GM18517 (cell line): ENCODE measurements around the gene THEM4.
"Not testable (repeated sequence)": the region's sequence is repeated elsewhere in the genome, so short reads cannot be mapped to it uniquely, and the experiment has no call there.

Experiments used
- ATAC-seq: cut with Tn5 transposase; IDR thresholded peaks from one replicate; pipeline ENCODE4 v1.9.1; 2021; ENCODE audit warnings: mild to moderate bottlenecking, moderate library complexity; ENCODE audit not compliant: unreplicated experiment

The THEM4 gene

DNA sequence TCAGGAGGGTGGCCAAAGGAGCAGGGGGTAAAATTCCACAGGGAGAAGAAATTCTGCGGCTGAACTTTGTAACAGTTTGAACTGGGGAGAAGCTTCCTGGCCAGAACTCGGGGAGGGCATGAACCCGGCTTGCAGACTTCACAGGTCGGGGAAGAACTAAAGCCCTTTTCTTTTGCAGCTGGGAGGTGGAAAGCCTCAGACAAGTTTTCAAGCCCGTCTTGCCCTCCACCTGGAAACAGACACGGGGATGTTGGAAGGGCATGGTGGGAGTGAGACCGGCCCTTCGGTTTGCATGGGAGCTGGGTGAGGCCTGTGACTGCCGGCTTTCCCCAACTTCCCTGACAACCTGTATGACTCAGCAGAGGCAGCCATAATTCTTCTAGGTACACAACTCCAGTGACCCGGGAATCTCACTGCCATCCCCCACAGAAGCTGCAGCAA lies 11.3 kb downstream of the THEM4 start:
- no peak for ATAC-seq

DNA sequence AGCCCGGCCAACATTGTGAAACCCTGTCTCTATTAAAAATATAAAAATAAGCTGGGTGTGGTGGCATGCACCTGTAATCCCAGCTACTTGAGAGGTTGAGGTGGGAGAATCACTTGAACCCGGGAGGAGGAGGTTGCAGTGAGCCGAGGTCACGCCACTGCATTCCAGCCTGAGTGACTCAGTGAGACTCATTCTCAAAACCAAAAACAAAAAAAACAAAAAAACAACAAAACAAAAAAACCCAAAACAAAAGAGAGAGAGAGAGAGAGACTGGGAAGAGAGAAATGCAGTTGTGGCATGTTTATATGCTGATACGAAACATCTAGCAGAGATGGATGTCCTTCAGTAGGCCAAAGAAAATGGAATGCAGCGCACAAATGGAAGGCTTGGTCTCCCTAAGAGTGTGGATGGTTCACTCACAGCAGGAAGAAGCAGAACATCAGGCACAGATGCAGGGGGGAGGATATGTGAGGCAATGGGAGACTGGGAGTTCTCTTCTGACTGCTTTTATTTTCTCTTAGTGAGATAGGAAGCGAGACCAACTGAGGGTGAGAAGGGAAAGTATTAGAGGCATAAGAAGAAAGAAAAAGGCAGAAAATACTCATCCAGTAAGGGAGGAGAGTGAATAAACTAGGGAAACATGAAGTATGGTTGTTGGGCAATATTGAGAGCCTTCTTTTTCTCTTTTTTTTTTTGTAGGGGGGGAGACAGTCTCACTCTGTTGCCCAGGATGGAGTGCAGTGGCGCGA lies 16.0 kb downstream of the THEM4 start:
- ATAC-seq = no peak

DNA sequence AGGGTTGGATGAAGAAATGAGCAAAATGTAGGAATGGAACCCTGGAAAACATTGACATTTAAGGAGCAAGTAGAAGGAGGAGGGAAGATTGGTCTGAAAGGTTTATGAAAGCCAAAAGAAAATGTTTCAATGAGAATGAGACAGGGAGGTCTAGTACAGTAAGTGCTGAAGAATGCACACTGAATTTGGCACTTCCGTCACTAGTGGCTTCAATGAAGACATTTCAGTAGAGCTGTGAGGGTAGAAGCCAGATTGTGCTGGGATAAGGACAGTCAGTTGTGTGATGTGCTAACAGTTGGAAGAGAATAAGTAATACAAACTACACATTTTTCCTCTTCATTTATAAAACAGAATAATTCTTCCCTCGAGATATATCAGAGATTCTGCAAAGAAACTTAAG lies 17.1 kb downstream of the THEM4 start:
- no peak for ATAC-seq

DNA sequence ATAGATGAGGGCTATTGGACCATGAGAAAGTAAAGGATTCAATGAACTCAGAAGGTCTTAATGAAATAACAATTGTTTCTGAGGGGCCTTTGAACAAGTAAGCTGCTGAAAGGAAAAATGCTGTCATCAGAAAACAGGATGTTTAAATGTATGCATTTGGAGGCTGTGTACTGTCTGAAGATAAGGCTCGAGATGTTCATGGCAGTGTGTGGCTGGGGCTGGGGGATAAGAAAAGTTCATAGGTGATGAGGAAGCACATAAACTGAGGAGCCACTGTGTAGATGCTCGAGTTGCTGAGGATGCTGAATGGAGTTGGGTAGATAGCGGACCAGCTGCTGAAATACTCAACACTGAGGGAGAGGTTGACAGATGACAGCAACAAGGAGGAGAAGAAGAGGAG lies 17.8 kb downstream of the THEM4 start:
- ATAC-seq = no peak

DNA sequence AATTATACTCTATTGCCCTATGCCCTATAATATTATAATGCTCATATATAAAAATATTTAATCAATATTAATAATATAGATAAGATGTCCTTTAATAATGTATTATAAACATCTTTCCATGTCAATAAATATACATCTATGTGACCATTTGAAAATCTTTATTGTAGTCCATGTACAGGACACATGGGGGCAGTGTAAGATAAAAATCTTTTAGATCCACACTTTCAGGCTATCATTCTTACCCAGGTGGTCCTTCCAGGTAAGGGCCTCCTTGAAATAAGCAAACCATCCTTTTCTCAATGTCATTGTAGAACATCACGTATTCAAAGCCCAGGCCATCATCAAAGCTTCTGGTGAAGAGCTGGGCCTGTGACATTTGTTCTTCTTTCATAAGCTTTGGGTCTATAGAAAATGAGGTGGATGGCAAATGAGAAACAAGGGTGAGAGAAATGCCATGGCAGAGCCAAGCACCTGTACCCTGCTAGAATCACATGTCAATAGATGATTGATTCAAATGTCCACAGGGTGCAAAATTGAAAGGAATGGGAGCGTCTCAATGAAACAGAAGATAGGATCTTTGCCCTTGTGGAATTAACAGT lies 20.2 kb downstream of the THEM4 start:
- ATAC-seq = no peak

DNA sequence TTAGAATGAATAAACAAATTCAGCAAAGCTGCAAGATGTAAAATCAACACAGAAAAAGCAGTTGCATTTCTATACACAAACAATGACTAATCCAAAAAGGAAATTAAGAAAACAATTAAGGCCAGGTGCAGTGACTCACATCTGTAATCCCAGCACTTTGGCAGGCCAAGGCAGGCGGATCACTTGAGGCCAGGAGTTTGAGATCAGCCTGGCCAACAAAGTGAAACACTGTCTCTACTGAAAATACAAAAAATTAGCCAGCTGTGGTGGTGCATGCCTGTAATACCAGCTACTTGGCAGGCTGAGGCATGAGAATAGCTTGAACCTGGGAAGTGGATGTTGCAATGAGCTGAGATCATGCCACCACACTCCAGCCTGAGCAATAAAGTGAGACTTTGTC lies 22.3 kb downstream of the THEM4 start:
- ATAC-seq = no peak

DNA sequence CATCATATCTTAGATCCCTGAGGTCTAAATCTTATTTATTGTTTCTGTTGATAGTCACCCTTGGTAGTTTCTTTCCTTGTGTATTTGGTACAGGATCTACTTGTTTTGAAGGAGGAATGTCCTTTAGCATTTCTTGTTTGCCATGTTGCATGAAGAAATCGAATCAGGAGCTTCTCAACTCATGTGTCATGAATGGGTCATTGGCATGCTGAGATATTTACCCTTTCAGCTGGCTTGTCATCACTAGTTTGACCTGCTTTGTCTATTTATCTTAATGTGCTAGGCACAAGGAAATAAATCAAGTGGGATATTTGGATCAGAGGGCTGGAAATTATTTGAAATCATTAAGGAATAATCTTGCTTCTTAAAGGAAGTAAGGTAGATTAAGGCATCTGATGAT lies 23.8 kb downstream of the THEM4 start:
- ATAC-seq = no peak

DNA sequence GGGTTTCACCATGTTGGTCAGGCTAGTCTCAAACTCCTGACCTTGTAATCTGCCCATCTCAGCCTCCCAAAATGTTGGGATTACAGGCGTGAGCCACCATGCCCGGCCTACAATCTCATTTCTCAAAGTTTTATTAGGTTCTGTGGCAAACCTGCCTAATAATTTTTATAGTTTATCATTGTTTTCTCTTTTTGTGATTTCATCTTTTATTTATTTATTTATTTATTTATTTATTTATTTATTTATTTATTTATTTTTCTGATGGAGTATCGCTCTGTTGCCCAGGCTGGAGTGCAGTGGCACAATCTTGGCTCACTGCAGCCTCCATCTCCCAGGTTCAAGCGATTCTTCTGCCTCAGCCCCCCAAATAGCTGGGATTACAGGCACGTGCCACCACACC lies 24.4 kb downstream of the THEM4 start:
- not testable (repeated sequence) for ATAC-seq

DNA sequence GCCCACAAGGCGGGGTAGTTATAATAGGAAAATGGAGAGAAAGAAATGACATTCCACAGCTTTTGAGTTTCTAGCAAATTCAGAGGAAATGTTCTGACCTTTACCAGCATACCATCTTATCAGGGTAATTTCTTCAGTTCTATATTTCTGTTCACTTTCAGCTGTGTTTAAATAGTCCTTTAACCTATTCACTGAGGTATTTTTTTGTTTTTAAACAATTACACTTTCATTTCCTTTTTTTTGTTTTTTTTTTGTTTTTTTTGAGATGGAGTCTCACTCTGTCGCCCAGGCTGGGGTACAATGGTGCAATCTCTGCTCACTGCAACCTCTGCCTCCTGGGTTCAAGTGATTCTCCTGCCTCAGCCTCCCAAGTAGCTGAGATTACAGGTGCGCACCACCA lies 24.9 kb downstream of the THEM4 start:
- ATAC-seq = not testable (repeated sequence)

DNA sequence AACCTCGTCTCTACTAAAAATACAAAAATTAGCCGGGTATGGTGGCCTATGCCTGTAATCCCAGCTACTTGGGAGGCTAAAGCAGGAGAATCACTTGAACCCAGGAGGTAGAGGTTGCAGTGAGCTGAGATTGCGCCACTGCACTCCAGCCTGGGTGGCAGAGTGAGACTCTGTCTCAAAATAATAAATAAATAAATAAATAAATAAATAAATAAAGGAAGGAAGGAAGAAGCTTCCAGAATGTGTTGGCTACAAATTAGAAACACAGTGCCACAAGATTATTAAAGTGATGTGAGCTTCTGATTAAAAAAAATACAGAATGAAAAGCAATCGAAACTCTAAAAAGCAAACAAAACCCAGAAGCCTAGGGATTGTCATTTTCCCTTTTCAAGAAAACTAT lies 25.4 kb downstream of the THEM4 start:
- ATAC-seq = not testable (repeated sequence)

DNA sequence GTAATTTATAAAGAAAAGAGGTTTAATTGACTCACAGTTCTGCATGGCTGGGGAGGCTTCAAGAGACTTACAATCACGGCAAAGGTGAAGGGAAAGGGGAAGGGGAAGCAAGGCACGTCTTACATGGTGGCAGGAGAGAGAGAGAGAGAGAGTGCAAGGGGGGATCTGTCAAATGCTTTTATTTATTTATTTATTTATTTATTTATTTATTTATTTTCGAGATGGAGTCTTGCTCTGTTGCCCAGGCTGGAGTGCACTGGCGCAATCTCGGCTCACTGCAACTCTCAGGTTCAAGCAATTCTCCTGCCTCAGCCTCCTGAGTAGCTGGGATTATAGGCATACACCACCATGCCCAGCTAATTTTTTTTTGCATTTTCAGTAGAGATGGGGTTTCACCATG lies 26.4 kb downstream of the THEM4 start:
- not testable (repeated sequence) for ATAC-seq

DNA sequence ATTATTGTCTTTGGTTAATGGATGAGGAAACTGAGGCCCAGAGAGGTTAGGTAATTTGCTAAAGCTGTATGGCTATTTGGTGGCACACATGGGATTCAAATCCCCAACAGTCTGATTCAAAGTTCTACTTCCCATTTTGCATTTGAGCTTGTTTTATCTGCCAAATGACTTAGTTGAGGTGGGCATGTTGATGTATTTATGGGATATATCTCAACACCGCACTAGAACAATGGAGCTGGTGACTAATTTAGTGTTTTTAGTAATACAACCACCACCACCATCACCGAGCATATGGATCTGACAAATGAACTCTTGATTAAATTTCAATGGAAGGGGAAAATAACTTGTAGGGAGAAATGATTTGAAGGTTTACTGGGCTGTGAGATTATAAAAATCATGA lies 26.8 kb downstream of the THEM4 start:
- no peak for ATAC-seq

DNA sequence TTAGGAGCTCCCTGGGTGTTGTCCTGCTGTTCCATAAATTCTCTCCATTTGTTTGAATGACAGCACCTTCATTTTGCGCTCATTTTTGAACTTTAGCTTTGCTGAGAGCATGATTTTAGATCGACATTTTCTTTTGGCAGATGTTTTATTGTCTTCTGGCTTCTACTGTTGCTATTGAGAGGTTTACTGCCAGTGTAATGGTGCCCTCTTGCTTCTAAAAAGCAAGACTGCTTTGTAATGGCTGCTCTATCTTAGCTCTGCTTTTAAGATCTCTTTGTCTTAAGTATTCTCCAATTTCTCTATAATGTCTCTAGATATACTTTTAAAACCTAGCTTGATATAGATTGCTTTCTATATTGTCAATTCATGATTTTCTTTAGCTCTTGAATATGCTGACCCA lies 27.8 kb downstream of the THEM4 start:
- no peak for ATAC-seq

DNA sequence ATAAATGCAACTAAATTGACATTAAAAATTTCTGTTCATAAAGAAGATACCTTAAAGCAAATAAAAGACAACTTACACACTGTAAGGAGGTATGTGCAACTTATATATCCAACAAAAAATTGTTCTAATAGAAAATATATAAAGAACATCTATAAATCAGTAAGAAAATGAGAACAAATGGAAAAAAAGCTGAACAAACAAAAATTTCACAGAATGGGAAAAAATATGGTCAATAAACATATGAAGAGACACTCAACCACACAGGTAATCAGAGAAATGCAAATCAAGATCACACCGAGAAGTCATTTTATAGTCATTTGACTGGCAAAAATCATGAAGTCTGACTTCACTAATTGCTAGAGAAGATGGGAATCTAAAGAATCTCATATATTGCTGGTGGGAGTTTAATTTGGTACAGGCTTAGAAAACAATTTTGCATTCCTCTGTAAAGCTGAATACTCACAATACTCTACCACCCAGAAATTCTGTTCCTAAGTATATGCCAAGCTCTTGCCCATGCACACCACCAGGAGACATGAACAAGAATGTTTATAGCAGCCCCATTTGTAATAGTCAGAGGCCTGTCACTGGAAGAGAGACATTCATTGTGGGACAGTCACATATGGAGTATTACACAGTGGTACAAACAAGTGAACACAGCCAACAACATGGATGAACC lies 33.8 kb downstream of the THEM4 start:
- no peak for ATAC-seq

DNA sequence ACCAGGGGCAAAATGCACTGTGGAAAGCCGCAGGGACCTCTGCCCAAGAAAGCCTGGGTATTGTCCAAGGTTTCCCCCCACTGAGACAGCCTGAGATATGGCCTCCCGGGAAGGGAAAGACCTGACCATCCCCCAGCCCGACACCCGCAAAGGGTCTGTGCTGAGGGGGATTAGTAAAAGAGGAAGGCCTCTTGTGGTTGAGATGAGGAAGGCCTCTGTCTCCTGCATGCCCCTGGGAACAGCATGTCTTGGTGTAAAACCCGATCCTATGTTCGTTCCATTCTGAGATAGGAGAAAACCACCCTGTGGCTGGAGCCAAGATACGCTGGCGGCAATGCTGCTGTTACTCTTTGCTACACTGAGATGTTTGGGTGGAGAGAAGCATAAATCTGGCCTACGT lies 36.5 kb downstream of the THEM4 start:
- not testable (repeated sequence) for ATAC-seq

DNA sequence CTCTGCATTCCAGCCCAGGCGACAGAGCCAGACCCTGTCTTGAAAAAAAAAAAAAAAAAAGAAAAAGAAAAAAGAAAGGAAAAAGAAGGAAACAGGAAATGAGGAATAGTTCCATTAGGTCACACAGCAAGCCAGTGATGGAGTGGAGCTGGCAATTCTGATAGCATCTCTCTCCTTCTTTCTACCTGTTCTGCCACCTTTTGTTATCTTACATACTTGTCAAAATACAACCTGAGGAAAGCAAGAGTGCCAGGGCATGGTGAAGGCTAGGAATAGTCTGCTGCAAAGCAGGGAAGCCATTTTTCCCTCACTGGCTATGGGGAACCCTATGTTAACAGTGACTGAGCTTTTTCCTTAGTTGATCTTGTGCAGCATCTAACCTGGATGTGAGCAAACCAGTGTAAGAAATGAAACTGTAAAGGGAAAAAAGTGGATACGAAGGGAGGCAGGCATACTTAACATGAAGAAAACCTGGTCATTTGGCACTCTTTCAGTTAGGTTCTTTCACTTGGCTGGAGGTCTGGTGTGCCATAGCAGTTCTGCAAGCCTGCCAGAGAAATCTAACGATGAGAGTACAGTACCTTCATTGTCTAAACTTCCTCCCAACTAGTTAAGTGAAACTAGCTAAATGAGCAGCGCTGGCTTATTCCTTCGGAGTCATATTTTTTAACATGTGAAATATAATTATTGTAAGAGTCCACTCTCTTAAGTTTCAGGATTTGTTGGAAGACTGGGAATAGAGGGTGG lies 37.9 kb downstream of the THEM4 start:
- no peak for ATAC-seq

DNA sequence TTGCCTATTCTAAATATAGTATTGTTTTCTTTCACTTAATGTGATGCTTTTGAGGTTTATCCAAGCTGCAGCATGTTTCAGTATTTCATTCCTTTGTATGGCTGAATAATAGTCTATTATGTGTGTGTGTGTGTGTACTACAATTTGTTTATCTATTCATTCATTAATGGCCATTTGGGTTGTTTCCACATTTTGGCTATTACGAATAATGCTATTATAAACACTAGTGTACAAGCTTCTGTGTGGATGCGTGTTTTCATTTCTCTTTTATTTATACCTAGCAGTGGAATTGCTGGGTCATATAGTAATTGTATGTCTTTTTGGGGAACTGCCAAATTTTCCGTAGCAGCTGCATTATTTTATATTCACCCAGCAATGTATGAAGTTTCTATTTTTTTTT lies 40.8 kb downstream of the THEM4 start:
- ATAC-seq = no peak

DNA sequence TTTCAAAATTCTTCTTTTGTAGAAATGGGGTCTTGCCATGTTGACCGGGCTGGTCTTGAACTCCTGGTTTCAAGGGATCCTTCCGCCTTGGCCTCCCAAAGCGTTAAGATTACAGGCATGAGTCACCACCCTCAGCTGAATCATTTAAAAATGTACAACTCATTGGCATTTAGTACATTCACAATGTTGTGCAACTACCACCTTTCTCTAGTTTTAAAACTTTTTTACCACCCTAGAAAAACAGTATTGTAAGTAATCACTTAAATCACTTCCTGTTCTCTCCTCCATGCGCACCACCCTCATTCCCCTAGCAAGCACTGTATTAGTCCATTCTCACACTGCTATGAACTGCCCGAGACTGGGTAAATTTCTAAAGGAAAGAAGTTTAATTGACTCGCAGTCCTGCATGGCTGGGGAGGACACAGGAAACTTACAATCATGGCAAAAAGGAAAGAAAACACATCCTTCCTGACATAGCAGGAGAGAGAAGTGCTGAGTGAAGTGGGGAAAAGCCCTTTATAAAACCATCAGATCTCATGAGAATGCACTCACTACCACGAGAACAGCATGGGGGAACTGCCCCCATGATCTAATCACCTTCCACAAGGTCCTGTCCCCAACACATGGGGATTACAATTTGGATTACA lies 41.4 kb downstream of the THEM4 start:
- ATAC-seq = no peak

DNA sequence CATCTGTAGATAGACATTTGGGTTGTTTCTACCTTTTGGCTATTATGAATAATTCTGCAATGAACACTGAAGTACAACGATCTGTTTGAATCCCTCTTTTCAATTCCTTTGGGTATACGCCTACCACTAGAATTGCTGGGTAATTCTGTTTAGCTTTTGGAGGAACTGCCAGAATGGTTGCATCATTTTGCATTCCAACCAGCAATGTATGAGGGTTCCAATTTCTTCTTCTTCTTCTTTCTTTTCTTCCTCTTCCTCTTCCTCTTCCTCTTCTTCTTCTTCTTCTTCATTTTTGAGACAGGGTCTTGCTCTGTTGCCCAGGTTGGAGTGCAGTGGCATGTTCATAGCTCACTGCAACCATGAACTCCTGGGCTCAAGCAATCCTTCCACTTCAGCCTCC lies 42.0 kb downstream of the THEM4 start:
- ATAC-seq = no peak

DNA sequence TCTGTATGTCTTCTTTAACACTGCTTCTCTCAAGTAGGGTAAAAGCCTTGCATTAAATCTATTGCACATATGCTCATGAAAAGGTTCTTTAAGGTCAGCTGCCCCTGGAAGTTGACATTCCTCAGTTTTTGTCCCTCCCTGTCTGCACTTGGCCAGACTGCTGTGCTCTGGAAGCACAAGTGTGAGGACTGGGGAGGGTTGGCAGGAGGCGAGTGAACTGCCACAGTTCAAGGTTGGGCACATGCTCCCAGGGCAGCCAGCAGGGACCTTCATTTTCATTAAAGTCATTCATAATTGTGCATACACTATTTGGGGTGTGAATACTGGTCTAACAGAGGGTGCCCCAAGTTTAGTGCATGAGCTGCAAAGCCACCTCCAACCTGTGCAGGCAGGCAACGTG lies 44.9 kb downstream of the THEM4 start:
- no peak for ATAC-seq

DNA sequence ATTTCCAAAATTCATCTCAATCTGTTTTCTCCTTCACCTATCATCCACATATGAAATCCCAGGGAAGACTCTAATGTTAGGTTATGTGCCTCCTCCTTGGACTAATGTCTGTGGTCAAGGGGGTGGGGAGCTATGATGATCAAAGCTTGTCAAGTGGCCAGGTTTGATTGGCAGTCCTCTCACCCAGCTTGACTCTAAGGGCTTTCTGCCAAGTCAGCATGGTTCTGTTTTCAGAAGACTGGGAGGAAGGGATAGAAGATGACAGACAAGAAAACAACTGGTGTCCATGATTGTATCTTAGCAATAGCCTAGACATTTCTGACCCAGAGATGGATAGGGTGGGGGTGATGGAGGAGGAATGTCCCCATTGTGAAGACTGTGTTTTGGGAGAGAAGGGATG lies 46.7 kb downstream of the THEM4 start:
- ATAC-seq = no peak
